ENCODE measurements around the gene HMG20A. TPM values are rescaled to one million over a fixed set of nuclear protein-coding genes. Genes with fewer than 3 reads are reported as not detected.

Gene HMG20A
- total RNA-seq, 6 donors from 2014 or later: 33.1 to 155 (median 39.3) TPM

GRCh38 chr15:77476995-77477394, 56.3 kb downstream of the HMG20A start:
- peaks cover 11 to 48% (median 19%) of the 10 kb centered on the region in 4 donors for H3K4me1 ChIP-seq
- DNase-seq (no peak), ATAC-seq (ENCODE audit: low FRiP score in 2 of 2) (no peak)
- H3K27me3 ChIP-seq: no peaks in the 10 kb centered on the region
- TF ChIP-seq POLR2AphosphoS5 (IDR thresholded peaks at IDR 0.05) (no peak), EP300 (IDR thresholded peaks at IDR 0.05) (no peak), POLR2A (IDR thresholded peaks at IDR 0.05) (no peak)
- TF ChIP-seq, protein P1, sequence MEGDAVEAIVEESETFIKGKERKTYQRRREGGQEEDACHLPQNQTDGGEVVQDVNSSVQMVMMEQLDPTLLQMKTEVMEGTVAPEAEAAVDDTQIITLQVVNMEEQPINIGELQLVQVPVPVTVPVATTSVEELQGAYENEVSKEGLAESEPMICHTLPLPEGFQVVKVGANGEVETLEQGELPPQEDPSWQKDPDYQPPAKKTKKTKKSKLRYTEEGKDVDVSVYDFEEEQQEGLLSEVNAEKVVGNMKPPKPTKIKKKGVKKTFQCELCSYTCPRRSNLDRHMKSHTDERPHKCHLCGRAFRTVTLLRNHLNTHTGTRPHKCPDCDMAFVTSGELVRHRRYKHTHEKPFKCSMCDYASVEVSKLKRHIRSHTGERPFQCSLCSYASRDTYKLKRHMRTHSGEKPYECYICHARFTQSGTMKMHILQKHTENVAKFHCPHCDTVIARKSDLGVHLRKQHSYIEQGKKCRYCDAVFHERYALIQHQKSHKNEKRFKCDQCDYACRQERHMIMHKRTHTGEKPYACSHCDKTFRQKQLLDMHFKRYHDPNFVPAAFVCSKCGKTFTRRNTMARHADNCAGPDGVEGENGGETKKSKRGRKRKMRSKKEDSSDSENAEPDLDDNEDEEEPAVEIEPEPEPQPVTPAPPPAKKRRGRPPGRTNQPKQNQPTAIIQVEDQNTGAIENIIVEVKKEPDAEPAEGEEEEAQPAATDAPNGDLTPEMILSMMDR (IDR thresholded peaks at IDR 0.05): no peak
- 60 to 90% methylated on average over 1 of the region's 1 CpG for WGBS, 2 donors
- no peaks in the 10 kb centered on the region for H3K9me3 ChIP-seq
- peak overlapping the region in 2 of 4 donors; percentile 19 to 58 for H3K27ac ChIP-seq
- no peak overlapping the region for H3K4me3 ChIP-seq
- peaks cover 0 to 42% (median 13%) of the 10 kb centered on the region in 4 donors for H3K36me3 ChIP-seq

DNA sequence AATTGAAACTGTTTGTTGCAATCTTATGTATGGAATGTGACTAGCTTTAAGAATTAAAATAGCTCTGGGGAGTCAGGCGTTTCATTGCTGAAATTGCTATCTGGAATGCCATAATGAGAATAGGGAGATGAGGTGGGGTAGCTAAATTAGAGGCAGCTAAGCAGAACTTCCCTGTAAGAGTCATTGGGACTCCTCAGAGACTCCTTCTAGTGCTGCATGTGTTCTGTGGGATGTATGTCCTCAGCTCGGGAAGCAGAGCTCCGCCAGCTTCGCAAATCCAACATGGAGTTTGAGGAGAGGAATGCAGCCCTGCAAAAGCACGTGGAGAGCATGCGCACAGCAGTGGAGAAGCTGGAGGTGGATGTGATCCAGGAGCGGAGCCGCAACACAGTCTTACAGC, 57.4 kb downstream of the HMG20A start:
- no peak overlapping the region for H3K4me3 ChIP-seq
- ATAC-seq (ENCODE audit: low FRiP score in 2 of 2) (no peak), DNase-seq (peak in 1 of 2 donors; percentile 12)
- H3K36me3 ChIP-seq: peaks cover 0 to 34% (median 11%) of the 10 kb centered on the region in 4 donors
- no peak for TF ChIP-seq POLR2A (IDR thresholded peaks at IDR 0.05)
- TF ChIP-seq POLR2AphosphoS5 (IDR thresholded peaks at IDR 0.05): no peak
- TF ChIP-seq, protein P1 (IDR thresholded peaks at IDR 0.05): no peak
- no peak for TF ChIP-seq EP300 (IDR thresholded peaks at IDR 0.05)
- 93 to 97% methylated on average over 5 to 8 of the region's 8 CpGs for WGBS, 2 donors
- H3K27me3 ChIP-seq: no peaks in the 10 kb centered on the region
- peaks cover 22 to 59% (median 29%) of the 10 kb centered on the region in 4 donors for H3K4me1 ChIP-seq
- H3K9me3 ChIP-seq: no peaks in the 10 kb centered on the region
- no peak overlapping the region for H3K27ac ChIP-seq

DNA sequence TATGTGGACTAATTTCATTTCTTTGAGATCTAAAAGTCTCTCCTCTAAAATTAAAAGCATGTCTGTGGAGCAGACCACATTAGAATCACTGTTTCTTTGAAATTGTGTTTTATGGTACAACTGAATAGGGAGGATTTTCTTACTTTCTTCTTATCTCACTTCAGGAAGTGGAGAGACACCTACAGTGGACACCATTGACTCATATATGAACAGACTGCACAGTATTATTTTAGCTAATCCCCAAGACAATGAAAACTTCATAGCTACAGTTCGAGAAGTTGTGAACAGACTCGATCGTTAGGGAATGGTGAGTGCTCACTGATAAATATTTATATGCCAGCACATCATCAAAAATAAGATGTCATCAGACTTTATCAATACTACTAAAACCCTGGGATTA, 58.3 kb downstream of the HMG20A start:
- WGBS, 2 donors: 87 to 98% methylated on average over 3 of the region's 3 CpGs
- DNase-seq (no peak), ATAC-seq (ENCODE audit: low FRiP score in 2 of 2) (no peak)
- peaks cover 0 to 44% (median 13%) of the 10 kb centered on the region in 4 donors for H3K36me3 ChIP-seq
- no peak overlapping the region for H3K27ac ChIP-seq
- no peaks in the 10 kb centered on the region for H3K27me3 ChIP-seq
- H3K9me3 ChIP-seq: no peaks in the 10 kb centered on the region
- TF ChIP-seq POLR2AphosphoS5 (IDR thresholded peaks at IDR 0.05) (no peak), EP300 (IDR thresholded peaks at IDR 0.05) (no peak), POLR2A (IDR thresholded peaks at IDR 0.05) (no peak)
- TF ChIP-seq, protein P1 (IDR thresholded peaks at IDR 0.05): no peak
- peaks cover 29 to 60% (median 39%) of the 10 kb centered on the region in 4 donors for H3K4me1 ChIP-seq
- no peak overlapping the region for H3K4me3 ChIP-seq

DNA sequence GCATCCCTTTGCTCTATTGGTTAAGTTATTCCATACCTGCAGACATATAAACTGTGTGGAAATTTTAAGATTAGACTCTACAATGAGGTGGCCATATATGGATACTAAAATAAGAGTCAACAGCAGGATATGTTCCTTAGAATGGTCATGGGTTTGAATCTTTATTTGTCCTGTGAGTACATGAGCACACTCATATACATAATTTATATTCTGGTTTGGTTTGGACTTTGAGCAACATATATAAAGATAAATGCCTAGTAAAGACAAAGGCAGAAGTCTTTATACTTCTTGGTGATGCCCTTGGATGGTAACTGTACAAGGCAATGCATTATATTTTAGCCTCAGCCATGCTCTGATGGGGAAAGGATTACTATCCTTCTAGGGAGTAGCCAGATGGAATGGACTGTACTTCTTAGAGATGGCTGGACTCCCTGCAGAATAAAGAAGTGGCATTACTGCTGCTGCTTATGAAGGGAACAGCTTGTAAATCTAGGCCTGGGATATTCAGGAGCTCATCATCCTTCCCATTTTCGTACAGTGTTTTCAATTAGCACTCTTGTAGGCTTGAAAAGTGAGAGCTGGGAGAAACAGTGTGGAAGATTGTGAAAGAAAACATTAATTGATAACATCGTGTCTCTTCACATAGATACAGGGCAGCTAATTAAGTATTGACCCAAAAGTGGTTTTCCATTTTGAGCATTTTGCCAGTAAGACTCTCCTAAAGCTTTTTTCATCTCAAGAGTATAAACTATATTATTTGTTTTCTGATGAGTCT, 60.4 kb downstream of the HMG20A start:
- H3K4me1 ChIP-seq: peaks cover 31 to 58% (median 52%) of the 10 kb centered on the region in 4 donors
- H3K9me3 ChIP-seq: no peaks in the 10 kb centered on the region
- peaks cover 0 to 44% (median 14%) of the 10 kb centered on the region in 4 donors for H3K36me3 ChIP-seq
- no peak for DNase-seq
- no peak for TF ChIP-seq EP300 (IDR thresholded peaks at IDR 0.05)
- no peak for TF ChIP-seq POLR2A (IDR thresholded peaks at IDR 0.05)
- no peaks in the 10 kb centered on the region for H3K27me3 ChIP-seq
- peak overlapping the region in 1 of 4 donors; percentile 7 for H3K27ac ChIP-seq
- no peak for ATAC-seq (ENCODE audit: low FRiP score in 2 of 2)
- no peak overlapping the region for H3K4me3 ChIP-seq
- 83 to 84% methylated on average over 2 of the region's 2 CpGs for WGBS, 2 donors

- H3K27me3 ChIP-seq: no peaks in the 10 kb centered on the region
- H3K4me3 ChIP-seq: no peak overlapping the region
- H3K9me3 ChIP-seq: no peaks in the 10 kb centered on the region
- ATAC-seq (ENCODE audit: low FRiP score in 2 of 2) (peak in 1 of 2 donors; percentile 34), DNase-seq (no peak)
- H3K27ac ChIP-seq: peak overlapping the region in 2 of 4 donors; percentile 7 to 21
- H3K4me1 ChIP-seq: peaks cover 33 to 60% (median 52%) of the 10 kb centered on the region in 4 donors
- 32 to 40% methylated on average over 1 of the region's 1 CpG for WGBS, 2 donors
- TF ChIP-seq POLR2AphosphoS5 (IDR thresholded peaks at IDR 0.05) (peak; percentile 29 to 44), EP300 (IDR thresholded peaks at IDR 0.05) (no peak)
- TF ChIP-seq, protein P1 (IDR thresholded peaks at IDR 0.05): no peak
- peaks cover 0 to 44% (median 14%) of the 10 kb centered on the region in 4 donors for H3K36me3 ChIP-seq
Observed at GRCh38 chr15:77481670-77482069, 61.0 kb downstream of the HMG20A start.
